Gastroesophageal sphincter (tissue), 3 donors: ENCODE data around the gene HTR2B.

Source experiments
- CTCF ChIP-seq, 4 experiments: fragments of 200-600 bp in 2 of 4; fragments of 450-650 bp in 2 of 4; sonication (generic) in 1 of 4; IDR thresholded peaks; one replicate each; pipeline ENCODE4 v1.5.1; 2017 to 2019; ENCODE audit warnings: antibody characterized with exemption in 4 of 4, mild to moderate bottlenecking in 2 of 4, moderate library complexity in 2 of 4
- POLR2A ChIP-seq, 2 donors: fragments of 450-650 bp; IDR thresholded peaks; one replicate each; pipeline ENCODE4 v1.6.1; 2017; ENCODE audit warnings: antibody characterized with exemption in 2 of 2, mild to moderate bottlenecking in 2 of 2, moderate library complexity in 1 of 2

GRCh38 chr2:231139796-231140195, 15.0 kb upstream of the HTR2B start:
- no peak for TF ChIP-seq CTCF (IDR thresholded peaks at IDR 0.05)
- no peak for TF ChIP-seq POLR2A (IDR thresholded peaks at IDR 0.05)
